Loucy (cell line): Measurements from ENCODE around the gene TCEA3.
A peak's percentile ranks its signal among the peaks of the same experiment; 100 is the strongest.

Experiments used
- H2AFZ ChIP-seq: fragments of 200-600 bp; sonication (generic); 2 replicates; pipeline ENCODE4 v1.6.0; 2016; ENCODE audit warnings: antibody characterized with exemption, mild to moderate bottlenecking, low read length, moderate library complexity
- H3F3A ChIP-seq: fragments of 200-600 bp; 2 replicates; pipeline ENCODE4 v1.6.0; 2016; ENCODE audit warnings: antibody characterized with exemption, low read depth, mild to moderate bottlenecking
- H3K27me3 ChIP-seq: fragments of 200-600 bp; sonication (generic); 2 replicates; pipeline ENCODE4 v1.6.1; 2014; ENCODE audit warnings: low read length, mild to moderate bottlenecking; ENCODE audit not compliant: insufficient read depth, poor library complexity, severe bottlenecking
- H3K36me3 ChIP-seq: fragments of 200-600 bp; sonication (generic); 2 replicates; pipeline ENCODE4 v1.6.1; 2016; ENCODE audit warnings: low read length; ENCODE audit not compliant: insufficient read depth
- H3K4me1 ChIP-seq: fragments of 200-600 bp; sonication (generic); 2 replicates; pipeline ENCODE4 v1.5.1; 2014; ENCODE audit warnings: low read length, mild to moderate bottlenecking; ENCODE audit not compliant: insufficient read depth, poor library complexity, severe bottlenecking
- H3K4me2 ChIP-seq: fragments of 200-600 bp; sonication (generic); 2 replicates; pipeline ENCODE4 v1.6.0; 2014; ENCODE audit warnings: antibody characterized with exemption, low read length, low read depth, mild to moderate bottlenecking; ENCODE audit not compliant: poor library complexity, severe bottlenecking
- H3K4me3 ChIP-seq: fragments of 200-600 bp; sonication (generic); 2 replicates; pipeline ENCODE4 v1.5.1; 2014; ENCODE audit warnings: low read length, mild to moderate bottlenecking, mixed read lengths; ENCODE audit not compliant: poor library complexity, severe bottlenecking
- H3K79me2 ChIP-seq: fragments of 200-600 bp; sonication (generic); 2 replicates; pipeline ENCODE4 v1.6.1; 2014; ENCODE audit warnings: low read length; ENCODE audit not compliant: insufficient read depth
- H3K9ac ChIP-seq: fragments of 200-600 bp; sonication (generic); 2 replicates; pipeline ENCODE4 v1.6.0; 2014; ENCODE audit warnings: mild to moderate bottlenecking, low read depth, low read length, moderate library complexity; ENCODE audit not compliant: poor library complexity, severe bottlenecking
- H3K9me2 ChIP-seq: fragments of 200-600 bp; sonication (generic); replicated peaks from 2 replicates; pipeline ENCODE4 v1.6.1; 2016; ENCODE audit warnings: low read depth, low read length, mixed read lengths
- H3K9me3 ChIP-seq: fragments of 200-600 bp; sonication (generic); 2 replicates; pipeline ENCODE4 v1.6.1; 2014; ENCODE audit warnings: mild to moderate bottlenecking, antibody characterized with exemption, low read length, low read depth; ENCODE audit not compliant: insufficient read depth
- H4K20me1 ChIP-seq: fragments of 200-600 bp; sonication (generic); 2 replicates; pipeline ENCODE4 v1.6.0; 2014; ENCODE audit warnings: antibody characterized with exemption, low read length, mild to moderate bottlenecking; ENCODE audit not compliant: insufficient read depth, poor library complexity, severe bottlenecking
- EZH2phosphoT487 ChIP-seq: fragments of 200-600 bp; IDR thresholded peaks from 2 replicates; pipeline ENCODE4 v1.6.1; 2018; ENCODE audit warnings: antibody characterized with exemption, mild to moderate bottlenecking, moderate library complexity, borderline replicate concordance
- TF ChIP-seq, protein P1 (sequence below): fragments of 200-600 bp; sonication (generic); conservative IDR thresholded peaks from 2 replicates; pipeline ENCODE4 v1.5.1; 2014; ENCODE audit warnings: mild to moderate bottlenecking, antibody characterized with exemption, low read length

The TCEA3 gene

DNA sequence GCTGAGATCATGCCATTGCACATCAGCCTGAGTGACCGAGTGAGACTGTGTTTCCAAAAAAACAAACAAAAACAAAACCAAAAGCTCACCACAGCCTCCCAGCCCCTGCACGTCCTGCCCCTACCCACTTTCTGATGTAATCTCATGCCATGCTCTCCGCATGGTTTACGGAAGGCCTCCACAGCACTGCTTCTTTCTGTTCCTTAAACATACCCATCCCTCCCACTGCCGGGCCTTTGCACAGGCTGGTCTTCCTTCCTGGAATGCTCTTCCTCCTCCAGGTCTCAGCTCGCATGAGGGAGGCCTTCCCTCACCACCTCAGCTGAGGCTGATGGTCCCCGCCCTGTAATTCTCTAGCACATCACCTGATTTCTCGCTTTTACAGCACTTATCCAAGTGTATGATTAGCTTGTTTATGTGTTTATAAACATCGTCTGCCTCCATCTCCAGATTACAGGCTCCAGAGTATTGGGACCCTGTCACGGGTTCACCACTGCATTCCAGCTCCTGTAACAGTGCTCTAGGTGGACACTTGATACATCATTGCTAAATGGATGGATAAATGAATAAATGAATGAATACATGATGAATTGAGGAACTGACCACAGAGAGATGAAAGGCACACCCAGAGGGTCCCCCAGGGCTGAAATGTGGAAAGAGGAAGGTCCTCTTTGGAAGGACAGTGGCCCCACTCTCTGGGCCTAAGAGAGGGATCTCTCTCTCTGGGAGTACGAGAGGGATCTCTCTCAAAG lies 22.1 kb downstream of the TCEA3 start:
- Histone ChIP-seq H3K4me2 (peak overlapping the region; percentile 70), H3K4me3 (peak overlapping the region; percentile 61), H3K36me3 (no peaks in the 10 kb centered on the region), H3K4me1 (peaks cover 13% of the 10 kb centered on the region), H3K27me3 (no peaks in the 10 kb centered on the region), H3F3A (no peaks in the 10 kb centered on the region), H3K9ac (peak overlapping the region; percentile 52), H2AFZ (peak overlapping the region; percentile 35; the same call in 1 of the 2 replicates), H4K20me1 (no peaks in the 10 kb centered on the region), H3K79me2 (no peaks in the 10 kb centered on the region), H3K9me2 (no peaks in the 10 kb centered on the region), H3K9me3 (no peaks in the 10 kb centered on the region)
- TF ChIP-seq, protein P1, sequence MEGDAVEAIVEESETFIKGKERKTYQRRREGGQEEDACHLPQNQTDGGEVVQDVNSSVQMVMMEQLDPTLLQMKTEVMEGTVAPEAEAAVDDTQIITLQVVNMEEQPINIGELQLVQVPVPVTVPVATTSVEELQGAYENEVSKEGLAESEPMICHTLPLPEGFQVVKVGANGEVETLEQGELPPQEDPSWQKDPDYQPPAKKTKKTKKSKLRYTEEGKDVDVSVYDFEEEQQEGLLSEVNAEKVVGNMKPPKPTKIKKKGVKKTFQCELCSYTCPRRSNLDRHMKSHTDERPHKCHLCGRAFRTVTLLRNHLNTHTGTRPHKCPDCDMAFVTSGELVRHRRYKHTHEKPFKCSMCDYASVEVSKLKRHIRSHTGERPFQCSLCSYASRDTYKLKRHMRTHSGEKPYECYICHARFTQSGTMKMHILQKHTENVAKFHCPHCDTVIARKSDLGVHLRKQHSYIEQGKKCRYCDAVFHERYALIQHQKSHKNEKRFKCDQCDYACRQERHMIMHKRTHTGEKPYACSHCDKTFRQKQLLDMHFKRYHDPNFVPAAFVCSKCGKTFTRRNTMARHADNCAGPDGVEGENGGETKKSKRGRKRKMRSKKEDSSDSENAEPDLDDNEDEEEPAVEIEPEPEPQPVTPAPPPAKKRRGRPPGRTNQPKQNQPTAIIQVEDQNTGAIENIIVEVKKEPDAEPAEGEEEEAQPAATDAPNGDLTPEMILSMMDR, result no peak
- no peak for TF ChIP-seq EZH2phosphoT487

DNA sequence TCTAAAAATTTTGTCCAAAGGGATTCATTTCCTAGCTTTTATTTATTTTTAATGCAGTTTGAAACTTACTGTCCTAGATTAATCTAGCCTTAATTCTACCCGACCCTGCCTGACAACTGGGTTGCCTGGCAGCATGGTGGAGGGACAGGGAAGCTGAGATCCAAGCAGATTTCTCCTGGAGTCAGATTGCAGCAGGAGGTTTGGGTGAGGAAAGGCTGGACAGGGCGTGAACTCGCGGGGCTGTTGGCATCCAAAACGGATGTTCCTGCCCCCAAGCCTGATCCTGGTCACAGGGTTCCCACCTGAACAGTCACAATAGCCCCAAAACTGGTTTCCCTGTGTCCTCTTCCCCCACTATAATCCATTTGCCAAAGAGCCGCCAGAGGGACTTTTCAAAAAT lies 23.2 kb downstream of the TCEA3 start:
- Histone ChIP-seq H3K79me2 (no peaks in the 10 kb centered on the region), H3K4me2 (no peak overlapping the region), H3F3A (no peaks in the 10 kb centered on the region), H3K36me3 (no peaks in the 10 kb centered on the region), H3K9me2 (no peaks in the 10 kb centered on the region), H2AFZ (no peak overlapping the region), H3K4me1 (peaks cover 13% of the 10 kb centered on the region), H3K9me3 (no peaks in the 10 kb centered on the region), H3K9ac (no peak overlapping the region), H4K20me1 (no peaks in the 10 kb centered on the region), H3K4me3 (no peak overlapping the region), H3K27me3 (no peaks in the 10 kb centered on the region)
- TF ChIP-seq, protein P1, result no peak
- no peak for TF ChIP-seq EZH2phosphoT487

DNA sequence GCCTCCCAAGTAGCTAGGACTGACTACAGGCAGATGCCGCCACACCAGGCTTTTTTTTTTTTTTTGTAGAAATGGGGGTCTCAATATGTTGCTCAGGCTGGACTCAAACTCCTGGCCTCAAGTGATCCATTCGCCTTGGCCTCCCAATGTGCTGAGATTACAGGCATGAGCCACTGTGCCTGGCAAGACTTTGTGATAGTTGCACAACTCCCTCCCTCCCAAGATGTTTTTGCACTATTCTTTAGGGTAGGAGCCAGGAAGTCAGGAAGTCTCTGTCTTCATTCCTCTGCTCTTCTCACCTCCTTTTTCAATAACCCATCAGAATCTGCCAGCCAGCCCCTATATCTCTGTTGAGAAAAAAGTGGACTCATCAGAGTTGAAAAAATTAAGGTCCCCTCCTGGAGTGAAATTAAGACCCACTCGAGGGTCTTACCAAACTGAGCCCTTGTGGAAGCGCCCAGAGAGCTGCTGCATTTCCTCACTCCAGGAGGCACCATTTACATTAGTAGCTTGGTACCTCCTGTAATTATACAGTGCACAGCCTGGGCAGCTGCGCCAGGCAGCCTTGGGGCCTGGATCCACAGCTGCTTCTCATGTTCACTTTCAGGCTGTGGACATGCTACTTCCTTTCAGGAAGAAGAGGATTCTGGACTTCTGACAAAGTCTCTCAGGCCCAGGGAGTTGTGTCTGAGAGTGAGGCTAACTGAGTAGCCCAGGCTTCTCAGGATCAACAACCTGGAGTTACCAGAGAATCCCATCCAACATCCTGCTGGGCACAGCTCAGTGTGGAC lies 24.0 kb downstream of the TCEA3 start:
- Histone ChIP-seq H3K36me3 (no peaks in the 10 kb centered on the region), H3K9me3 (no peaks in the 10 kb centered on the region), H3K4me1 (peaks cover 13% of the 10 kb centered on the region), H3K4me2 (no peak overlapping the region), H3F3A (no peaks in the 10 kb centered on the region), H3K9ac (no peak overlapping the region), H4K20me1 (no peaks in the 10 kb centered on the region), H3K9me2 (no peaks in the 10 kb centered on the region), H3K27me3 (no peaks in the 10 kb centered on the region), H3K79me2 (no peaks in the 10 kb centered on the region), H2AFZ (no peak overlapping the region), H3K4me3 (no peak overlapping the region)
- TF ChIP-seq, protein P1, result no peak
- no peak for TF ChIP-seq EZH2phosphoT487
